ENCODE measurements around the gene PLEKHM2.

PLEKHM2 gene

GRCh38 chr1:15706751-15707150, 22.6 kb downstream of the PLEKHM2 start:
- no peak for TF ChIP-seq CTCF (IDR thresholded peaks at IDR 0.05; ENCODE audit: low read depth, low read length, poor library complexity, severe bottlenecking)
- no peak for TF ChIP-seq EZH2phosphoT487 (IDR thresholded peaks at IDR 0.05; ENCODE audit: borderline replicate concordance, low read length)
- no peaks in the 10 kb centered on the region for H3K9me2 ChIP-seq (replicated peaks; ENCODE audit: control insufficient read depth, low read length)
- H3K79me2 ChIP-seq (ENCODE audit: control insufficient read depth, low read length), result peaks cover 50% of the 10 kb centered on the region
- H3K4me3 ChIP-seq (ENCODE audit: low read length), result no peak overlapping the region
- no peaks in the 10 kb centered on the region for H4K20me1 ChIP-seq (ENCODE audit: control insufficient read depth, insufficient read depth, low read depth, low read length)
- no peaks in the 10 kb centered on the region for H3K36me3 ChIP-seq (ENCODE audit: control insufficient read depth, low read length)
- H3K27ac ChIP-seq (ENCODE audit: low read depth, low read length), result no peak overlapping the region
- H3K27me3 ChIP-seq (ENCODE audit: control insufficient read depth, low read length), result no peaks in the 10 kb centered on the region
- H3F3A ChIP-seq (ENCODE audit: control insufficient read depth, insufficient read depth), result no peaks in the 10 kb centered on the region
- H3K9me3 ChIP-seq (ENCODE audit: control insufficient read depth, insufficient read depth, low read length), result no peaks in the 10 kb centered on the region
- no peak overlapping the region for H3K4me2 ChIP-seq (ENCODE audit: low read length)
- no peaks in the 10 kb centered on the region for H3K4me1 ChIP-seq (ENCODE audit: control insufficient read depth, low read length)

- H3K27me3 ChIP-seq (ENCODE audit: control insufficient read depth, low read length), result no peaks in the 10 kb centered on the region
- no peak overlapping the region for H3K4me3 ChIP-seq (ENCODE audit: low read length)
- H4K20me1 ChIP-seq (ENCODE audit: control insufficient read depth, insufficient read depth, low read depth, low read length), result no peaks in the 10 kb centered on the region
- H3K9me2 ChIP-seq (replicated peaks; ENCODE audit: control insufficient read depth, low read length), result no peaks in the 10 kb centered on the region
- H3K4me2 ChIP-seq (ENCODE audit: low read length), result no peak overlapping the region
- TF ChIP-seq EZH2phosphoT487 (IDR thresholded peaks at IDR 0.05; ENCODE audit: borderline replicate concordance, low read length) (no peak), CTCF (IDR thresholded peaks at IDR 0.05; ENCODE audit: low read depth, low read length, poor library complexity, severe bottlenecking) (no peak)
- no peaks in the 10 kb centered on the region for H3K36me3 ChIP-seq (ENCODE audit: control insufficient read depth, low read length)
- peaks cover 46% of the 10 kb centered on the region for H3K79me2 ChIP-seq (ENCODE audit: control insufficient read depth, low read length)
- H3K9me3 ChIP-seq (ENCODE audit: control insufficient read depth, insufficient read depth, low read length), result no peaks in the 10 kb centered on the region
- H3F3A ChIP-seq (ENCODE audit: control insufficient read depth, insufficient read depth), result no peaks in the 10 kb centered on the region
- H3K27ac ChIP-seq (ENCODE audit: low read depth, low read length), result no peak overlapping the region
- H3K4me1 ChIP-seq (ENCODE audit: control insufficient read depth, low read length), result no peaks in the 10 kb centered on the region
Measured at GRCh38 chr1:15707239-15707925, 23.3 kb downstream of the PLEKHM2 start.

DNA sequence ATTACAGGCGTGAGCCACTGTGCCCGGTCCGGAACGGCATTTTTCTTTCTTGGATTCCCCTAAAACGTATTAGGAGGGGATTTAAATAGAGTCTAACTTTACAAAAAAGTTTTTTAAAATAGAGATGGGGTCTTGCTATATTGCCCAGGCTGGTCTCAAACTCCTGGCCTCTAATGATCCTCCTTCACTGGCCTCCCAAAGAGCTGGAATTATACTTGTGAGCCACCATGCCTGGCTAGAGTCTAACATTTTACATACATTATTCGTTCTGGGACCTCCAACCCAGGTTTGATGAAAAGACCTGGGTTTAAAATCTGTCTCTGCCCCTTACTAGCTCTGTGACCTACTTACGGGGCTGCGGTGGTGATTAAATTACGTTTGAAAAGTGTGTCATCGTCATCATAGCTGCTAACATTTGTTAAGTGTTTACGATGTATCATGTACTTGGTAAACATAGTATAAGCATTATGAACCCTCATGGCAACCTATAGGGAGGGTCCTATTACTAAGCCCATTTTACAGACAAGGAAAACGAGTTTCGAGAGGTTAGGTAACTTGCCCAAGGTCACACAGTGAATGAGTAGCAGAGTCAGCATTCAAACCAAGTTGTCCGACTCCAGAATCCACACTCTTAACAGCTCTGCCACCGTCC, 24.5 kb downstream of the PLEKHM2 start:
- TF ChIP-seq EZH2phosphoT487 (IDR thresholded peaks at IDR 0.05; ENCODE audit: borderline replicate concordance, low read length) (no peak), CTCF (IDR thresholded peaks at IDR 0.05; ENCODE audit: low read depth, low read length, poor library complexity, severe bottlenecking) (no peak)
- Histone ChIP-seq H3K36me3 (ENCODE audit: control insufficient read depth, low read length) (no peaks in the 10 kb centered on the region), H3K4me2 (ENCODE audit: low read length) (no peak overlapping the region), H3K27me3 (ENCODE audit: control insufficient read depth, low read length) (no peaks in the 10 kb centered on the region), H3K27ac (ENCODE audit: low read depth, low read length) (no peak overlapping the region), H4K20me1 (ENCODE audit: control insufficient read depth, insufficient read depth, low read depth, low read length) (no peaks in the 10 kb centered on the region), H3K9me3 (ENCODE audit: control insufficient read depth, insufficient read depth, low read length) (no peaks in the 10 kb centered on the region), H3K9me2 (replicated peaks; ENCODE audit: control insufficient read depth, low read length) (no peaks in the 10 kb centered on the region), H3F3A (ENCODE audit: control insufficient read depth, insufficient read depth) (no peaks in the 10 kb centered on the region), H3K4me1 (ENCODE audit: control insufficient read depth, low read length) (no peaks in the 10 kb centered on the region), H3K79me2 (ENCODE audit: control insufficient read depth, low read length) (peaks cover 35% of the 10 kb centered on the region), H3K4me3 (ENCODE audit: low read length) (no peak overlapping the region)

All from DOHH2 (cell line).